Nephron (organoid): ENCODE results near the gene KIRREL3.

Experiments used
- H3K27ac Mint-ChIP-seq, 3 experiments: 2 replicates each; pipeline ENCODE4 v1.8.0; 2020; ENCODE audit warnings: mixed read lengths in 3 of 3, mild to moderate bottlenecking in 2 of 3, moderate library complexity in 1 of 3
- H3K27me3 Mint-ChIP-seq: 2 replicates; pipeline ENCODE4 v1.8.0; 2021; ENCODE audit warnings: low read depth, mild to moderate bottlenecking, moderate library complexity, mixed read lengths
- H3K36me3 Mint-ChIP-seq: 2 replicates; pipeline ENCODE4 v1.8.0; 2020; ENCODE audit warnings: low read depth, mixed read lengths
- H3K4me1 Mint-ChIP-seq: 2 replicates; pipeline ENCODE4 v1.8.0; 2020; ENCODE audit warnings: mixed read lengths
- H3K4me3 Mint-ChIP-seq, 3 experiments: 2 replicates each; pipeline ENCODE4 v1.8.0; 2020; ENCODE audit warnings: mild to moderate bottlenecking in 3 of 3, mixed read lengths in 3 of 3, moderate library complexity in 2 of 3
- H3K9me3 Mint-ChIP-seq: 2 replicates; pipeline ENCODE4 v1.8.0; 2020; ENCODE audit warnings: mixed read lengths
- TF ChIP-seq, protein P1 (sequence below), 3 experiments: fragments of 200-600 bp; sonication (generic); IDR thresholded peaks; one replicate each; pipeline ENCODE4 v1.5.0; 2021; ENCODE audit warnings: antibody characterized with exemption in 3 of 3; ENCODE audit not compliant: unreplicated experiment in 3 of 3

Gene KIRREL3

DNA sequence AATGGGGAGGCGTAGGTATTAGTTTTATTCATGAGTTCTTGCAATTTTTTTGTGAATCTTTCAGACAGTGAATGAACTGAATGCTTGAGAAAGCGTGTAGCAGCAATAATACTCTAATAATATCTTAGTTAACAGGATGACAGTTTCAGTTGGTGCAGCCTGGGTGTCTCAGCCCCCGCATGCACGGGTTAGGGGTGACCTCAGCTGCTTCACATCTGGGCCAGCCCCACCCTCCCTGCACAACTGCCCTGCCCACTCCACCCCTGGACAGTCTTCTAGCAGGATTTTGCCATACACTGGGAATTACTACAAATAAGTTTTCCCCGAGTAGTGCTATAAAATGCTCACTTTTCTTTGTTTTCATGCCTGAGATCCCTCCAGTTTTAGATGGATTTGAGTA lies 561.9 kb downstream of the KIRREL3 start:
- H3K4me1 Mint-ChIP-seq: peaks cover 28% of the 10 kb centered on the region
- H3K9me3 Mint-ChIP-seq: no peaks in the 10 kb centered on the region
- TF ChIP-seq, protein P1, sequence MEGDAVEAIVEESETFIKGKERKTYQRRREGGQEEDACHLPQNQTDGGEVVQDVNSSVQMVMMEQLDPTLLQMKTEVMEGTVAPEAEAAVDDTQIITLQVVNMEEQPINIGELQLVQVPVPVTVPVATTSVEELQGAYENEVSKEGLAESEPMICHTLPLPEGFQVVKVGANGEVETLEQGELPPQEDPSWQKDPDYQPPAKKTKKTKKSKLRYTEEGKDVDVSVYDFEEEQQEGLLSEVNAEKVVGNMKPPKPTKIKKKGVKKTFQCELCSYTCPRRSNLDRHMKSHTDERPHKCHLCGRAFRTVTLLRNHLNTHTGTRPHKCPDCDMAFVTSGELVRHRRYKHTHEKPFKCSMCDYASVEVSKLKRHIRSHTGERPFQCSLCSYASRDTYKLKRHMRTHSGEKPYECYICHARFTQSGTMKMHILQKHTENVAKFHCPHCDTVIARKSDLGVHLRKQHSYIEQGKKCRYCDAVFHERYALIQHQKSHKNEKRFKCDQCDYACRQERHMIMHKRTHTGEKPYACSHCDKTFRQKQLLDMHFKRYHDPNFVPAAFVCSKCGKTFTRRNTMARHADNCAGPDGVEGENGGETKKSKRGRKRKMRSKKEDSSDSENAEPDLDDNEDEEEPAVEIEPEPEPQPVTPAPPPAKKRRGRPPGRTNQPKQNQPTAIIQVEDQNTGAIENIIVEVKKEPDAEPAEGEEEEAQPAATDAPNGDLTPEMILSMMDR (IDR thresholded peaks at IDR 0.05; ENCODE audit: unreplicated experiment in 3 of 3): no peak
- H3K4me3 Mint-ChIP-seq: no peak overlapping the region
- no peak overlapping the region for H3K27ac Mint-ChIP-seq
- H3K27me3 Mint-ChIP-seq: peaks cover 23% of the 10 kb centered on the region
- H3K36me3 Mint-ChIP-seq: no peaks in the 10 kb centered on the region

DNA sequence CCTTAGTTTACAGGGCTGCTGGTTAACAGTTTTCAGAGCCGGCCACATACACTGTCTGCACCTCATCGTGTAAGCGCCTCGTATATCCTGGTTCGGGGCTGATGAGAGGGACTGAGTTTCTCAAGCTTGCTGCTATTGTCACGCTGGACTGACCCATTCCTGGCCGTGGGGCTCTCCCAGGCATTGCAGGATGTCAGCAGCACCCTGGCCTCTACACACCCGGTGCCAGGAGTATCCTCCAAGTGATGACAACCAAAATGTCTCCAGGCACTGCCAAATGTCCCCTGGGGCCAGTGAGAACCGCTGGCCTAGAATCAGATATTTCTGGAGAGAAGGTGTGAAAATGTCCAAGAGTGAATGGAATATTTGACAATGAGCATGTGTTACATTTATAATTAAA lies 562.3 kb downstream of the KIRREL3 start:
- H3K27ac Mint-ChIP-seq: no peak overlapping the region
- no peak overlapping the region for H3K4me3 Mint-ChIP-seq
- peaks cover 26% of the 10 kb centered on the region for H3K4me1 Mint-ChIP-seq
- H3K27me3 Mint-ChIP-seq: peaks cover 19% of the 10 kb centered on the region
- no peaks in the 10 kb centered on the region for H3K36me3 Mint-ChIP-seq
- TF ChIP-seq, protein P1 (IDR thresholded peaks at IDR 0.05; ENCODE audit: unreplicated experiment in 3 of 3): no peak
- no peaks in the 10 kb centered on the region for H3K9me3 Mint-ChIP-seq

GRCh38 chr11:126437731-126438130 lies 562.8 kb downstream of the KIRREL3 start:
- peaks cover 14% of the 10 kb centered on the region for H3K27me3 Mint-ChIP-seq
- TF ChIP-seq, protein P1 (IDR thresholded peaks at IDR 0.05; ENCODE audit: unreplicated experiment in 3 of 3): no peak
- peaks cover 20% of the 10 kb centered on the region for H3K4me1 Mint-ChIP-seq
- no peaks in the 10 kb centered on the region for H3K36me3 Mint-ChIP-seq
- H3K27ac Mint-ChIP-seq: no peak overlapping the region
- H3K4me3 Mint-ChIP-seq: no peak overlapping the region
- no peaks in the 10 kb centered on the region for H3K9me3 Mint-ChIP-seq

- Mint-ChIP-seq H3K4me1 (peaks cover 15% of the 10 kb centered on the region), H3K27ac (no peak overlapping the region), H3K27me3 (peaks cover 8% of the 10 kb centered on the region), H3K36me3 (no peaks in the 10 kb centered on the region), H3K4me3 (no peak overlapping the region), H3K9me3 (no peaks in the 10 kb centered on the region)
- TF ChIP-seq, protein P1 (IDR thresholded peaks at IDR 0.05; ENCODE audit: unreplicated experiment in 3 of 3): no peak
Observed at GRCh38 chr11:126436209-126436755, 564.3 kb downstream of the KIRREL3 start.

- Mint-ChIP-seq H3K27ac (no peak overlapping the region), H3K4me1 (peaks cover 6% of the 10 kb centered on the region), H3K9me3 (no peaks in the 10 kb centered on the region), H3K27me3 (no peaks in the 10 kb centered on the region), H3K36me3 (no peaks in the 10 kb centered on the region), H3K4me3 (peak overlapping the region in 1 of 3 experiments; percentile 31)
- TF ChIP-seq, protein P1 (IDR thresholded peaks at IDR 0.05; ENCODE audit: unreplicated experiment in 3 of 3): no peak
Observed at GRCh38 chr11:126434950-126435335, 565.6 kb downstream of the KIRREL3 start.
